NT2/D1 (cell line): ENCODE results near the gene TBCD.

ENCODE experiments used
- YY1 ChIP-seq: IDR thresholded peaks from 2 replicates; pipeline ENCODE4 v1.6.1; 2011; ENCODE audit not compliant: insufficient read length, insufficient read depth
- ZNF274 ChIP-seq: IDR thresholded peaks from 2 replicates; pipeline ENCODE4 v1.6.1; 2011; ENCODE audit warnings: mild to moderate bottlenecking, low read depth, low read length

DNA sequence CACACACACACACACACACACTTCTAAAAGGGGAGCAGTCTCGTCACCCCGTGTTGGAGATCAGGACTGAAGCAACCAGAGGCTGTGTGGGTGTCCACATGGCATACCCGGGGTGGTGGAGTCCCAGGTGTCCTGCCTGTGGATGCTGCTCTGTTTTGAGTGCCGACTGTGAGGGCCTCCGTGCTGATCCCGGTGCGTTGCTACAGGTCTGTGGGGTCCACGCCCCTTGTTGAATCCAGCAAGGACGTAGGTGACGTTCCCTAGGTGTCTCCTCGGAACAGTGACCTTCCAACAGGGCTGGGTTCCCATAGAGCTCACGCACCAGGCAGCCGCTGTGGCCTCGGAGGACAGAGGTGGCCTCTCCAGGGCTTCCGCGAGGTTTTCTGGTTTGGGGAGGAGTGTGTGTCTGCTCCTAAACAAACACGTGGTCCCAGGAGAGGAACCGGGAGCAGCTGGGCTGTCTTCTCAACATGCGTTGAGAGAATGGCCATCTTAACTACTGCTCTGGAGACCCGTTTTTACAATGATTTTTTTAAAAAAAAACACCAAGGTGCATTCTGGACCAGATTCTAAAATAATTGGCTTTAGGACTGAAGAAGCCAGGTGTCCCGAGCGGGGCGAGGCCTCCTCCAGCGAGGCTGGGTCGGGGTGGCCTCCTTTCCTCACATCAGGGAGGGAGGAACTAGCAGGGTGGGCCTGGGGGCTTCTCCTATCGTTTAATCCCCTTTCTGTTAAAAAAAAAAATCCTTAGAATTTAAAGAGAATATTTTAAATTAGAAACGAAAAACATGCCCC lies 188.6 kb downstream of the TBCD start:
- TF ChIP-seq YY1, result no peak
- no peak for TF ChIP-seq ZNF274
